ENCODE measurements around the gene RGMB. TPM values are rescaled to one million over a fixed set of nuclear protein-coding genes. Genes with fewer than 3 reads are reported as not detected.
A peak's percentile ranks its signal among the peaks of the same experiment; 100 is the strongest.
"Not testable (repeated sequence)": the region's sequence is repeated elsewhere in the genome, so short reads cannot be mapped to it uniquely, and the experiment has no call there.

The RGMB gene, protein sequence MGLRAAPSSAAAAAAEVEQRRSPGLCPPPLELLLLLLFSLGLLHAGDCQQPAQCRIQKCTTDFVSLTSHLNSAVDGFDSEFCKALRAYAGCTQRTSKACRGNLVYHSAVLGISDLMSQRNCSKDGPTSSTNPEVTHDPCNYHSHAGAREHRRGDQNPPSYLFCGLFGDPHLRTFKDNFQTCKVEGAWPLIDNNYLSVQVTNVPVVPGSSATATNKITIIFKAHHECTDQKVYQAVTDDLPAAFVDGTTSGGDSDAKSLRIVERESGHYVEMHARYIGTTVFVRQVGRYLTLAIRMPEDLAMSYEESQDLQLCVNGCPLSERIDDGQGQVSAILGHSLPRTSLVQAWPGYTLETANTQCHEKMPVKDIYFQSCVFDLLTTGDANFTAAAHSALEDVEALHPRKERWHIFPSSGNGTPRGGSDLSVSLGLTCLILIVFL
- 1.4 TPM for polyA plus RNA-seq (2012; ENCODE audit: low read depth, missing spikeins)

DNA sequence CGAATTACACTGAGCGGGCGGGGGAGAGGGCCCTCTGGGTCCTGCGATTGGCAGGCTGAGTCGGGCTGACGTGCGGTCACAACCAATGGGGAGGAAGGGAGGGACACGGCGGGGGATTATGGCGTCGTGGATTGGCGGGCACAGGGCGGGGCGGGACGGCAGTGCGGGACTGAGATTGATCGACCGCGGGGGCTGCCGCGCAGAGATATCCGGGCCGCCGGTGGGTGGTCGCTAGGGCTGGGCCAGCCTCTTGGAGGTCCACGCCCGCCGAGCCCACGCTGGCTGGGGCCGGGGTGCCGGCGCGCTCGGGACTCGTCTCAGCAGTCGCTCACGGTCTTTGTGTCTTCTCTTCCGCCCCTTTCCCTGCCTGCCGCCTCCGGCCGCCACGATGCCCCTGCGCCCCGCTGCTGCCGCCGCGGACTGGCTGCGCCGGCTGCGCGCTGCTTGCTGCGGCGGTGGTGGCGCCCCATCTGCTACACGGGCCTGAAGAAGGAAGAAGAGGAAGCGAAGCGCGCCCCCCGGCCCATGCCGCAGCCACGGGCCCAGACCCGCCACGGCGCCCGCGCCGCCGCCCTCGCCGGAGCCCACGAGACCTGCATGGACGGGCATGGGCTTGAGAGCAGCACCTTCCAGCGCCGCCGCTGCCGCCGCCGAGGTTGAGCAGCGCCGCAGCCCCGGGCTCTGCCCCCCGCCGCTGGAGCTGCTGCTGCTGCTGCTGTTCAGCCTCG is at the start of gene RGMB:
Gene RGMB, plus strand, starts transcription at position 200 of the 728 bp plus-strand sequence. Its CDS starts 408 bp downstream, at position 608.
- TF ChIP-seq POLR2AphosphoS5 (IDR thresholded peaks at IDR 0.05; ENCODE audit: low read depth, low read length): no peak
- peak; percentile 51; the same call in 1 of the 2 replicates for TF ChIP-seq POU2F2 (IDR thresholded peaks at IDR 0.05; ENCODE audit: low read depth, low read length)
- DNase-seq (ENCODE audit: insufficient read length, low spot score): peak; percentile 89
- peak; percentile 99 for FAIRE-seq

DNA sequence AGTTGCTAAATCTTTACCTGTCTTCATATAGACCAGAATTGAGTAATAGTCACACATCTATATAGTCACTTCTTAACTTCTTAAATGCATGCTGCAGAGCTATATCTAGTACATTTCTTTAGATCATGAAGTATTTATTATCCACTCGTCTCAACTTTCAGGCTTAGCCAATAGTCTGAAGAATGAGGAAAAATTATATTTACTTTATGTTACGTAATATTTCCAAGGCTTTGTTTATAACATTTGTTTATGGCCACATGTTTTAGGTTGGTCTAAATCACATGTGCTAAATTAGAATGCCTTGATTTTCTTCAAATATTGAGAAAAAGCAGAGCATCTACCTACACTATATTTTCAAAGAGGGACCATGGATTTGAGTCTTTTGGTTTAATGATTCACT is 47.2 kb upstream of the RGMB start:
- FAIRE-seq (no peak), DNase-seq (ENCODE audit: insufficient read length, low spot score) (no peak)
- TF ChIP-seq SPI1 (IDR thresholded peaks at IDR 0.05; ENCODE audit: low read depth, low read length) (no peak), POLR2AphosphoS5 (IDR thresholded peaks at IDR 0.05; ENCODE audit: low read depth, low read length) (no peak), PAX5 (IDR thresholded peaks at IDR 0.05; ENCODE audit: insufficient read depth, low read length, severe bottlenecking) (no peak), POU2F2 (IDR thresholded peaks at IDR 0.05; ENCODE audit: low read depth, low read length) (no peak), TAF1 (IDR thresholded peaks at IDR 0.05; ENCODE audit: low read depth, low read length) (no peak), POLR2A (IDR thresholded peaks at IDR 0.05; ENCODE audit: low read depth, low read length) (no peak)

DNA sequence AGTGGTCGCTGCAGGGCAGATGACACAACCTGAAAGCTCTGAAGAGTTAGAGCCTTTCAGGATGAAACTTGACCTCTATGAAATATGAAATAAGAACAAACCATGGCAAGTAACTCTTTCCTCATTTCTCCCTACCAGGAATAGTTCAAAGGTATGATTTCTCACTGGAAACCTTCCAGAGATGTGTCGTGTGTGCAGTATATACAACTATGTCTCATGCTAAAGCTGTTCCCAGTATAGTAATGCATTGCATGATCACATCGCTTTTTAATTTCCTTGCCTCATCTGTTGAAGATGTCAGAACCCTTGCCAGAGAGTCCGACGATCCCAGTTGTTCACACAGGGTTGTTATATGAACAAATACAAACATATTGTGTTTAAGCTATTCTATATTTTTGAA is 45.8 kb upstream of the RGMB start:
- no peak for FAIRE-seq
- no peak for DNase-seq (ENCODE audit: insufficient read length, low spot score)
- TF ChIP-seq POU2F2 (IDR thresholded peaks at IDR 0.05; ENCODE audit: low read depth, low read length) (no peak), POLR2AphosphoS5 (IDR thresholded peaks at IDR 0.05; ENCODE audit: low read depth, low read length) (no peak), TAF1 (IDR thresholded peaks at IDR 0.05; ENCODE audit: low read depth, low read length) (no peak), PAX5 (IDR thresholded peaks at IDR 0.05; ENCODE audit: insufficient read depth, low read length, severe bottlenecking) (no peak), POLR2A (IDR thresholded peaks at IDR 0.05; ENCODE audit: low read depth, low read length) (no peak), SPI1 (IDR thresholded peaks at IDR 0.05; ENCODE audit: low read depth, low read length) (no peak)

DNA sequence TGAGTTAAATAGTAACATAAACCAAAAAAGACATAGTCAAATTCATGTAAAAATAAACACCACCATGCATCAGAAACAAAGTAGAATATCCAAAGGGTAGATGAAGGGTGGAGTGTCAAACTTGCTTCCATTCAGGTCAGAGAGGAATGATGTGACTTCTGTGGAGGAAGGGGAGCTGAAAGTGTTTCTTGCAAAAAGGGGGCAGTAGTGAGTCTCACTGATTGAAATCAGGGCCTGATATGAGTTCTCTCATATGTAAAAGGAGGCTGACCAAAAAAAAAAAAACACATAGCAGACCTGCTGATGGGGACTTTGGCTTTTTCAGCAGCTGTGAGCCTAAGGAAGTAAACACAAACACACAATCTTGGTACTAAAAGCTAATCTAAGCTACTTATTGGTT is 38.8 kb upstream of the RGMB start:
- DNase-seq (ENCODE audit: insufficient read length, low spot score) (no peak), FAIRE-seq (no peak)
- TF ChIP-seq SPI1 (IDR thresholded peaks at IDR 0.05; ENCODE audit: low read depth, low read length) (no peak), POLR2AphosphoS5 (IDR thresholded peaks at IDR 0.05; ENCODE audit: low read depth, low read length) (no peak), PAX5 (IDR thresholded peaks at IDR 0.05; ENCODE audit: insufficient read depth, low read length, severe bottlenecking) (no peak), POU2F2 (IDR thresholded peaks at IDR 0.05; ENCODE audit: low read depth, low read length) (no peak), TAF1 (IDR thresholded peaks at IDR 0.05; ENCODE audit: low read depth, low read length) (no peak), POLR2A (IDR thresholded peaks at IDR 0.05; ENCODE audit: low read depth, low read length) (no peak)

DNA sequence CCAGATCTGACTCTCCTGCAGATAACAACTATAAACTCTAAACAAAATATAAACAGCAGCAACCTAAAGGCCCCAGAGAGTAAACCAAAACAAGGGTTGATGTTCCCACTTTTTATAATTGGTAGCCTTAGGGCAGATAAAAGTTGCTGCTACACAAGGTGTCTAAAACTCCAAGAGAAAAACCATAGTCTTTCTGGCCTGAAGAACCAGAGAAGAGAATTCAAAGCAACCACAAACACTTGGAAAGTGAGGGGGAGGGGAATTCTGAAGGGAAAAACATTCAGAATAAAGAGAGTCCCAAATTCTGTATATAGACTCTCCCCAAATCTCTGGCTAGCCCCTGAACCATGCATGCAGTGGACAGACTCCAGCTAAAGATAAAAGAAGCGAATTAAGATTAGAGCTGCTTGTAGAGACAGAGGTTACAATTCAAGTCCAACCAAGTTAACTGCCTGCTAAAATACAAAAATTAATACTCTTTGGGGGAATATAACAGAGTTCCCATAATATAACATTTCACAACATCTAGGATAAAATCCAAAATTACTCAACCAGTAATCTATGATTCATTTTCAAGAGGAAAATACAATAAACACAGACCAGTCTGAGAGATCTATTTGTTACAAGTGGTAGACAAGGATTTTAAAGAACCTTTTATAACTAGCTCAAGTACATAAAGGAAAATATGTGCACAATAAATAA is 37.5 kb upstream of the RGMB start:
- DNase-seq (ENCODE audit: insufficient read length, low spot score) (no peak), FAIRE-seq (no peak)
- TF ChIP-seq POU2F2 (IDR thresholded peaks at IDR 0.05; ENCODE audit: low read depth, low read length) (no peak), PAX5 (IDR thresholded peaks at IDR 0.05; ENCODE audit: insufficient read depth, low read length, severe bottlenecking) (no peak), TAF1 (IDR thresholded peaks at IDR 0.05; ENCODE audit: low read depth, low read length) (no peak), POLR2AphosphoS5 (IDR thresholded peaks at IDR 0.05; ENCODE audit: low read depth, low read length) (no peak), SPI1 (IDR thresholded peaks at IDR 0.05; ENCODE audit: low read depth, low read length) (no peak), POLR2A (IDR thresholded peaks at IDR 0.05; ENCODE audit: low read depth, low read length) (no peak)

DNA sequence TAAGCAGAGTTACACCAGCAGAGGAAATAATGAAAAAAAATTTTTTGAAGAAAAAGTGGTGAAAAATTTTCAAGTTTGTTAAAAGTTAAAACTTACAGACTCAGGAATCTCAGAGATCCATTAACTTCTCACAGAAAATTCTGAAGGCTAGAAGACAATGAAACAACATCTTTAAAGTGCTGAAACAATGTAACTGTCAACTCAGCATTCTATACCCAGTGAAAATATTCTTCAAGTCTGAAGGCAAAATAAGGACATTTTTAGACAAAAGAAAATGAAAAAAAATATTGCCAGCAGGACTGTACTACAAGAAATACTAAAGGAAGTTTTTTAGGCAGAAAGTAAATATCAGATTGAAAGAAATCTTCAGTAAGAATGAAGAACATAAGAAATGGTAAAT is 36.7 kb upstream of the RGMB start:
- no peak for TF ChIP-seq SPI1 (IDR thresholded peaks at IDR 0.05; ENCODE audit: low read depth, low read length)
- TF ChIP-seq TAF1 (IDR thresholded peaks at IDR 0.05; ENCODE audit: low read depth, low read length): no peak
- TF ChIP-seq POU2F2 (IDR thresholded peaks at IDR 0.05; ENCODE audit: low read depth, low read length): no peak
- no peak for TF ChIP-seq POLR2A (IDR thresholded peaks at IDR 0.05; ENCODE audit: low read depth, low read length)
- TF ChIP-seq PAX5 (IDR thresholded peaks at IDR 0.05; ENCODE audit: insufficient read depth, low read length, severe bottlenecking): no peak
- TF ChIP-seq POLR2AphosphoS5 (IDR thresholded peaks at IDR 0.05; ENCODE audit: low read depth, low read length): no peak
- DNase-seq (ENCODE audit: insufficient read length, low spot score): no peak
- FAIRE-seq: no peak

DNA sequence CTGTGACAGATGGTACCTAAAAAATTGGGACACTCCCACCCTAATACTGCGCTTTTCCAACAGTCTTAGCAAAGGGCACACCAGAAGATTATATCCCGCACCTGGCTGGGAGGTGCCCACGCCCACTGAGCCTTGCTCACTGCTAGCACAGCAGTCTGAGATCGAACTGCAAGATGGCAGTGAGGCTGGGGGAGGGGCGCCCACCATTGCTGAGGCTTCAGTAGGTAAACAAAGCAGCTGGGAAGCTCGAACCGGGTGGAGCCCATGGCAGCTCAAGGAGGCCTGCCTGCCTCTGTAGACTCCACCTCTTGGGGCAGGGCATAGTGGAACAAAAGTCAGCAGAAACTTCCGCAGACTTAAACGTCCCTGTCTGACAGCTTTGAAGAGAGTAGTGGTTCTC is 36.0 kb upstream of the RGMB start:
- not testable (repeated sequence) for FAIRE-seq; DNase-seq (ENCODE audit: insufficient read length, low spot score)

DNA sequence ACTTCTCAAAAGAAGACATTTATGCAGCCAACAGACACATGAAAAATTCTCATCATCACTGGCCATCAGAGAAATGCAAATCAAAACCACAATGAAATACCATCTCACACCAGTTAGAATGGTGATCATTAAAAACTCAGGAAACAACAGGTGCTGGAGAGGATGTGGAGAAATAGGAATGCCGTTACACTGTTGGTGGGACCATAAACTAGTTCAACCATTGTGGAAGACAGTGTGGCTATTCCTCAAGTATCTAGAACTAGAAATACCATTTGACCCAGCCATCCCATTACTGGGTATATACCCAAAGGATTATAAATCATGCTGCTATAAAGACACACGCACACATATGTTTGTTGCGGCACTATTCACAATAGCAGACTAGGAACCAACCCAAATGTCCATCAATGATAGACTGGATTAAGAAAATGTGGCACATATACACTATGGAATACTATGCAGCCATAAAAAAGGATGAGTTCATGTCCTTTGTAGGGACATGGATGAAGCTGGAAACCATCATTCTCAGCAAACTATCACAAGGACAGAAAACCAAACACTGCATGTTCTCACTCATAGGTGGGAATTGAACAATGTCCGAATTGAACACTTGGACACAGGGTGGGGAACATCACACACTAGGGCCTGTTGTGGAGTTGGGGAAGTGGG is 34.8 kb upstream of the RGMB start:
- not testable (repeated sequence) for DNase-seq (ENCODE audit: insufficient read length, low spot score); FAIRE-seq

DNA sequence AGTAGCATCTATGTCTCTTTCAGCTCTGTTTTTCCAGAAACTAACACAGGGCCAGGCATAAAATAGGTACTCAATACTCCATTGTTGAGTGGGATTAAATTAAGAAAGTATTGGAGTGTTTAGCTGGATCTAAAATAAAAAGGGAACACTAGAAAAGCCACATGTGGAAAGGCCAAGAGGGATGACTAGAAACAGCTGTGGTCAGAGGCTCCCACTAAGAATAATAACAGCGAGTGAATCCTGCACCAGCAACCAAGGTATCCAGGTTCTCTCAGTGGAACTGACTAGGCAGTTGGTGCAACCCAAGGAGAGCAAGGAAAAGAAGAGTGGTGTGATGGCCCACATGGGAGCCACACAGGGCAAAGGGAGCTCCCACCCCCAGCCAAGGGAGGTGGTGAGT is 31.5 kb upstream of the RGMB start:
- DNase-seq (ENCODE audit: insufficient read length, low spot score) (no peak), FAIRE-seq (no peak)
- no peak for TF ChIP-seq PAX5 (IDR thresholded peaks at IDR 0.05; ENCODE audit: insufficient read depth, low read length, severe bottlenecking)
- no peak for TF ChIP-seq SPI1 (IDR thresholded peaks at IDR 0.05; ENCODE audit: low read depth, low read length)
- TF ChIP-seq TAF1 (IDR thresholded peaks at IDR 0.05; ENCODE audit: low read depth, low read length): no peak
- TF ChIP-seq POLR2A (IDR thresholded peaks at IDR 0.05; ENCODE audit: low read depth, low read length): no peak
- TF ChIP-seq POU2F2 (IDR thresholded peaks at IDR 0.05; ENCODE audit: low read depth, low read length): no peak
- no peak for TF ChIP-seq POLR2AphosphoS5 (IDR thresholded peaks at IDR 0.05; ENCODE audit: low read depth, low read length)
